GM19328 (cell line): Measurements from ENCODE around the gene SEC11A.

ENCODE experiments used
- ATAC-seq: cut with Tn5 transposase; IDR thresholded peaks from one replicate; pipeline ENCODE4 v1.9.1; 2021; ENCODE audit warnings: mild to moderate bottlenecking, moderate library complexity; ENCODE audit not compliant: unreplicated experiment

Gene SEC11A

GRCh38 chr15:84685304-84685703 is 30.6 kb downstream of the SEC11A start:
- ATAC-seq, result no peak

GRCh38 chr15:84684092-84684491 is 31.8 kb downstream of the SEC11A start:
- no peak for ATAC-seq

- no peak for ATAC-seq
Measured at GRCh38 chr15:84681831-84682230, 34.1 kb downstream of the SEC11A start.

- no peak for ATAC-seq
Measured at GRCh38 chr15:84671211-84671610, 44.7 kb downstream of the SEC11A start.

GRCh38 chr15:84669726-84670125 is 46.2 kb downstream of the SEC11A start:
- ATAC-seq, result no peak

- no peak for ATAC-seq
Measured at GRCh38 chr15:84668221-84668982, 47.5 kb downstream of the SEC11A start.

- ATAC-seq, result no peak
Measured at GRCh38 chr15:84666373-84666772, 49.6 kb downstream of the SEC11A start.

- ATAC-seq, result no peak
Measured at GRCh38 chr15:84661001-84661400, 54.9 kb downstream of the SEC11A start.

GRCh38 chr15:84659904-84660781 is 55.8 kb downstream of the SEC11A start:
- ATAC-seq, result no peak

GRCh38 chr15:84658788-84659411 is 57.0 kb downstream of the SEC11A start:
- no peak for ATAC-seq

- ATAC-seq, result peak; percentile 56
Measured at GRCh38 chr15:84658080-84658787, 57.7 kb downstream of the SEC11A start, which contains the start of gene NMB. Gene NMB, minus strand, starts transcription at chr15:84658199. Its CDS starts 47 bp downstream, at chr15:84658152.

- ATAC-seq, result no peak
Measured at GRCh38 chr15:84657748-84658079, 58.2 kb downstream of the SEC11A start.

- no peak for ATAC-seq
Measured at GRCh38 chr15:84656972-84657371, 59.0 kb downstream of the SEC11A start.

GRCh38 chr15:84654689-84655453 is 61.1 kb downstream of the SEC11A start:
- ATAC-seq, result no peak

- peak; percentile 85 for ATAC-seq
Measured at GRCh38 chr15:84653910-84654688, 61.8 kb downstream of the SEC11A start, which contains the start of gene WDR73. Gene WDR73, minus strand, starts transcription at chr15:84654283. Its CDS starts 9 bp downstream, at chr15:84654274.

- ATAC-seq, result no peak
Measured at GRCh38 chr15:84653584-84653909, 62.4 kb downstream of the SEC11A start.

GRCh38 chr15:84649706-84650105 is 66.2 kb downstream of the SEC11A start:
- ATAC-seq, result no peak

GRCh38 chr15:84648539-84648938 is 67.4 kb downstream of the SEC11A start:
- ATAC-seq, result no peak

- no peak for ATAC-seq
Measured at GRCh38 chr15:84647726-84648125, 68.2 kb downstream of the SEC11A start.
